HG02571 (cell line): ENCODE data around the gene NCKAP5.

ENCODE experiments used
- ATAC-seq: cut with Tn5 transposase; IDR thresholded peaks from one replicate; pipeline ENCODE4 v1.9.1; 2021; ENCODE audit warnings: mild to moderate bottlenecking, moderate library complexity; ENCODE audit not compliant: unreplicated experiment

NCKAP5 gene

DNA sequence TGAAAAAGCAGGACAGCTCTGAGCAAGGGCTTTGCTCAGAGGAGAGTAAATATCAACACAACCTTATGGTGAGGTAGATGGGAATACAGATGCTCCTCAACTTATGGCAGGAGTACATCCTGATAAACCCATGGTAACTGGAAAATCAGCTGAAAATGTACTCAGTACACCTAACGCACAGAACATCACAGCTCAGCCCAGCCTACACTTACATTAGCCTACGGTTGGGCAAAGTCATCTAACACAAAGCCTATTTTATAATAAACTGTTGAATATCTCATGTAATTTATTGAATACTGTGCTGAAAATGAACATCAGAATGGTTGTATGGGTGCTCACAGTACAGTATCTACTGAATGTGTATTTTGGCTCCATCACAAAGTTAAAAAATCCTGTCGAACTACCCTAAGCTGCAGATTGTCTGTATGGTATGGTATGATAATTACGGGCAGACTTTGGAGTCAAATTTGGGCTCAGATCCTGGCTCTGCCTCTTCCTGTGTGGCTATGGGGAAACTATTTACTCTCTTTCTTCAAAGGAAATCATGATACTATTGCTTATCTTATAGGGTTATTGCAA is 778.0 kb downstream of the NCKAP5 start:
- ATAC-seq = no peak

DNA sequence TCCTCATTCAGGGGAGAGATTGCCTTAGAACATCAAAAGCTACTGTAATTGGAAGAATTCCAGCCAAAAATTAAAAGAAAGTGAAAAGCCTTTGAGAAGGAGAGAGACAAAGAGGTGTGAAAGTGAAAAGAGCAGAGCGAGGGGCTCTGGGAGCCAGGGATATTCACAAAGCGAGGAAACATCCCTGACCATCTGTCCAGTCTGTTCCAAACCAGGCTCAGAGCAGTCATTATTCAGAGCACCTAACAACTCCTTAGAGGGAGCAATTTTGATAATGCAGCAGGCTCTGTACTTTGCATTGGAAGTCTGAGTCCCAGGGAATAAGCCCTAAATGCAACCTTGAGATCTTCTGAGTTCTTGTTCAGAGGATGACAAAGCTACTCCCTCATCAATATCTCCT is 779.2 kb downstream of the NCKAP5 start:
- no peak for ATAC-seq

DNA sequence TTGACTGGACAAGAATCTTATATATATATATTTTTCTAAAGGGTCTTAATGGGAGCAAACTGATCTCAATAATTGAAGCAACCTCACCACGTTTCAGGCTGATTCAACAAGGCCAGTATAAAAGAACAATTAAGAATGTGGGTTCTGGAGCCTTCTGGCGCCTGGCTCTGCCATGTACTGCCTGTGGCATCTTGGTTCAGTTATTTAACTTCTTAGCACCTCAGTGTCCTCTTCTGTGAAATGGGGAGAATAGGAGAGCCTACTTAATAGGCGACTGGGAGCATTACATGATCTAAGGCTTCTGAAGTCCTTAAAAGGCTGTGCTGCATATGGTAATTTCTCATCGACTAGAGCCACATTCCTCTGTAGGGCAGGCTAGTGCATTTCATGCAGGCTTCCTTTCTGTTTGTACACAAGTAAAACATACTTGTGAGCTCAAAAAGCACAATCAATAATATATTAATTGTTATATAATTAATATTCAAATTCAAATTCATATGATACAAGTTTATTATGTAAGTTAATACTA is 779.9 kb downstream of the NCKAP5 start:
- ATAC-seq = no peak

DNA sequence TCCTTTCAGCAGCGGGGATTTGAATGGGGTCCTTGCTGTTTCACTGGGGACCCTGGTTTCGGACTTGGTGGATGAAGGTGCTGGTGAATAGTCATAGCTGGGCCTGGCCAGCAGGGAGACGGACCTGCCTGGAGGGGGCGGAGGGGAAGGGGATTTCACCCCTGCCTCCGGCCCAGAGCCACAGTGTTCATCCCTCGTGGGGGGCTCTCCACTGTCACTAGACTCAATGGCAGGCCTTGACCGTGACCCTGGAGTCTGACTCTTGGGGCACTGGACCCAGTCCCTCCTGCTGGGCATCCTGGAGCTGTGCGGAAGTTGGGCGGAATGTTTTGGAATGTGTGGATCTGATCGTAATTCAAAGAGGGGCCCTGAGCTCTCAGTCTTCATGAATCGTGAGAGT is 784.4 kb downstream of the NCKAP5 start:
- no peak for ATAC-seq

DNA sequence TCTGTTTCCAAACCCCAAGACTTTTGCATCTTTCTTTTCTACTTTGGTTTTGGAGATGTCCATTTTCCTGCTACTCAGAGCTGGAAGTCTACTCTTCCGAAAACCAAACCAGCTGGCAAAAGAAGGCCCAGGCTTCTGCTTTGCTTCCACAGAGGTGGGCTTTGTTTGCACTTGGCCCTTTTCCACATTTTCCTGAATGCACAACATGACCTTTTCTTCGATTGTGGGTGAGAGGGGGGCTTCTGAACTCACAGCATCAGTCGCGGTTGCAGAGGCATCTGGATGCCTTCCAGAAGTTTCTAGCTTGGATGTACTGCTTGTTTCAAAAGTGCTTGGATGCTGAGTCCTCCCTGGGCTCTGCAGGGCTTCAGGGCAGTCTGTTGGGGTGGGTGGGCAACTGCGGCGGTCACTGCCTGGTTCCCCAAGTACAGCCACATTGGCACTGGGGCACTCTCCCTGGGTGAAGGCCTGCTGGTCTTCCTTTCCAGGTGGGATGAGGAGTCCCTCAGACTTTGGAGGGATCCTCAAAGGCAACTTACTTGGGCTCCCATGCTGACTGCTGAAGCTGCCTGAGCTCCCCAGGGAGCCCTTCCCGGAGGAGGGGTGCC is 786.0 kb downstream of the NCKAP5 start:
- no peak for ATAC-seq

DNA sequence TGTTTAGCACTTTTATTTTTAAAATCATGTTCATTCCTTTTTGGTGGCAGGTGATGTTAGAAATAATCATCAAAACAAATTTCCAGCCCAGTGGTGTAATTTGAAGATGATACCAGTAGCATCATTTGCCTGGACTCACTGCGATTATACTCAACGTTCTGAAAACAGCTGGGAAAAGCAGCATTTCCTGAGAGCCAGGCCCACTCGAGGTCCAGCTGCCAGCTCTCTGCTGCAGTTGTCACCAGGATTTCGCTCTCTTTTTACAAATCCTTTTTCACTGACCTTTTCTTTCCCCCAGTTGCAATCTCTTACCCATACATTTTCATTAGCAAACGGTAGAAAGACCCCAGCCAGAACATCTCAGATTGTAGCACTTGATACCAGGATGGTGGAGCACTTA is 787.6 kb downstream of the NCKAP5 start:
- ATAC-seq = no peak

DNA sequence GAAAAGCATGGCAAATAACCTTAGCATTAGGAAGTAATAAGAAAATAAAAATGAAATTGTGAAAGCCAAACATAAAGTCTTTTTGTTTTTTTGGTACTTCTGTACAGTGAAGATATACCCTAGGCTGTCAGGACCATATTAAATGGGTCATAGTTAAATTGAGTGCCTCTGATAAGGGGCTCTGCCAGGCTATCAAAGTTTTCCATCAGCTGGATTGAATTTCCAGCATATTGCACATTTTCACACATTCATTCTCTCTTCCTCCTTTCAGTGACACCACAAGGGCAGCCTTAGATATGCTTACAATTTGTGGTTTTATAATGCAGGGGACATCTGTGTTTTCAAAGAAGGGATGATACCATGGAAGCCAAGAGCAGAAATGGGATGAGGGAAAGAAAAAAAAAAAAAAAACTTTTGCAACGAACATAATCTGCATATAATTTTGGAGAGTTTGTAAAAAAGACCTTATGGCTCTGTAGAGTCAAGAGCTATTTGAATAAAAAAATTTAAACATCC is 789.0 kb downstream of the NCKAP5 start:
- no peak for ATAC-seq

DNA sequence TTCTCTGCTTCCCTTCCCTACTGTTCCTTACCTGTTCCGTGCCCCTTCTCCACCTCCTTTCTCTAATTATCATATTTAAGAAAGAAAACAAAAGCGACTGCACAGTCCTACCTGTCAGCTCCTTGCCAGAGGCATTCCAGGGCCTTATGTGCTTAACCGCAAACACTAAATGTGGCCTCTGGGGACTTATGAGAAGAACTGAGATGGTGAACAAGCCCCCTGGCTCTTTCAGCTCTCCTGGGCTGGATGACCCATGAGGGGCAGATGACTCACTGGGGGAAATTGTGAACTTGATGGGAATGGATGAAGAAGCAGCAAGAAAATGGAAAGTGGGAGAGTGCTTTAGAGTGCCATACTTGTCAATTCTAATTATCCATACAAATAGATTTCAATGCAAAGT is 792.0 kb downstream of the NCKAP5 start:
- no peak for ATAC-seq

DNA sequence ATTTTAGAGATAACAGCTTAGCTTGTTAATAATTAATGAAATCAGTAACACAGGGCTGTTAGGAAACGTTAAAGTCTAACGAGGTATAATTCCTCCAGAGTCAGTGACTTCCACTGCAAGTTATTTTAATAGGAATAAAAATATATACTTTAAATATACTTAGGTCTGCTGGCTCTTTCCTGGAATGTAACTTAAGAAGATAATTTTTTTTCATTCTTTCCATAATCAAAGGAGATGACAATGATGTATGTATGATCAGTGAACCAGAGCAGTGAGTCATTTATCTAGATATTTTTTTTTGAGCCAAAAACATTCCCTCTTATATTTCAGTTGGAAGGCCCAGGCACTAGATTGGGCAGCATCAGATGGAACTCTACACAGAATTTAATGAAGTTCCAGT is 794.1 kb downstream of the NCKAP5 start:
- ATAC-seq = no peak

DNA sequence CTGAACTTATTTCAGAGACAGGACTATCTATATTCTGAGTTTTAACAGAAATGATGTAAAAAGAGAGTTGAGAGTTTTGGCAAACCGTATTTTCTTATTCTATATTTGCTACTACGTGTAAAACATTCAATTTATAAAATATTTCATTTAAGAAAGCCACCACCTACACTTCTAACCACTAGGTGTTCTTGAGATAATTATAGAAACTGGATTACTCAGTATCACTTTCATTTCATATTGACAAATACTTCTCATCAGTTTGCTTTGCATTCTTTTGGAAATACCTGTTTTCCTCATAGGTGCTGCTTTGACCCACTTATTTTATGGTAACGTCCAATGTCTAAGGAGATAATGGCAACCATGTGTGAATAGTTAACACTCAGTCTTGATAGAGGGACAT is 794.9 kb downstream of the NCKAP5 start:
- ATAC-seq = no peak

DNA sequence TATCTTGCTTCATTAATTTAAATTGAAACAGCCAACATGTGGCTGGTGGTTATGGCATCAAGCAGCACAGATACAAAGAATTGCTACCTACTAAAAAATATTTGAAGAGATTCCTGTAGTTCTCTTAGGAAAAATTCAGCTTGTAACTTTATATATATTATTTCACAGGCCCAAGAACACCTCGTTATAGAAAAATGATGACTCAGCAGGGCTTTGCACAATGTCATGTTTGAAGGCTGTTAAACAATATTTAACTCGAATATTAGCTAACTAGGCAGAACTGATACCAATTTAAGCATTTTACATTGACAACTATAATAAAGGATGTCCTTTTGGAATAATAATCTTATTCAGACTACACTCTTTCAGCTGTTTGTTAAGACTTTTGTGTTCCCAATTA is 795.9 kb downstream of the NCKAP5 start:
- no peak for ATAC-seq

DNA sequence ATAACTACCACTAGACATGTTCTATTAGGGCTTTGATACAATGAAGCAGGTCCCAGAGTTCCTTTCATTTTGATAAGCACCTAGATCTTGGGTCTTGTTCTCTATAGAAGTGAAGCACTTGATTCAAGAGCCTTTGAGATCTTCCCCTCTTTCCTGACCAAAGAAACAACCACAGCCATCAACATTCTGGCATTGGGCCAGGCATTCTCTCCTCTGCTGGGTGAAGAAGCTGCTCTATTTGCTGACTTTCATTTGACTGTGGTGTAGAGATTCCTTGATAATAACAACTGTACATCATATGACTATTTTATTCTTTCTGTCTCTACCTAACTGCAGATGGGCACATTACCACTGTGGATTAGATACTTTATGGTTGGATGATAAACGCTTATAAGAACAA is 801.7 kb downstream of the NCKAP5 start:
- no peak for ATAC-seq

DNA sequence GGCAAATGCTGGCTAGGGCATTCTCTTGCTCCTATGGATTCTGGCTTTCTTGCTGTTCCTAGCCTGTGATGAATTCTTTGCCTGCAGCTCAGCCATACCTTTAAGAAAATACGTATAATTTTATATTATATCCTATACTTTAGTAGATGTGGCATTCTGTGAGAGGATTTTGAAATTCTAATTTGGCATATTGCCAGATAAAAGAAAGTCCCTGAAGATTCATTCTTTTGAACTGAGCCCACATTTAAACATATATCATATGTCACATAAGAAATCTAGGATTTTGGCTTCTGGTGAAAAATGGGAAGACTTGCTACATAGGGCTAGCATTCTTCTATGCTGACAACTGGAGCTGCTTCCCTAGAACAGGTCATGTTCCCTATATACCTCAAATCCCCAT is 806.8 kb downstream of the NCKAP5 start:
- no peak for ATAC-seq

DNA sequence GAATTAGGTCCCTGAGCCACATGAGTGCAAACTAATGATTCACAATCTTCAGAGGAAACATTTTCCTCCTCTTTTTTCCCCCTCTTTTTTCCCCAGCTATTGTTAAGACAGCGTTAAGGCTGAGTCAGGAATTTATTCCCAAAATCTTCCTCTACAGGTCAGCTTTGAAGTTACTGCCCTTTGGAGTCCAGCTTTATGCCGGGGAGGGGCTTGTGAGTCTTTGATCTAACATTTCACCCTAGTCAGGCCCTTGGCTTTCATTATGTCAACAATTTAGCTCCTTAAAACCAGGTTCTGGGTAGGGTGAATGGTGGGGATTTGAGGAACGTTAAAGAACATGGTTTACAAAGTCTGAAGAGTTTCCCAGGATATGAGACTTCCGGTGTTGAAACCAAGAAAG is 807.3 kb downstream of the NCKAP5 start:
- ATAC-seq = no peak

DNA sequence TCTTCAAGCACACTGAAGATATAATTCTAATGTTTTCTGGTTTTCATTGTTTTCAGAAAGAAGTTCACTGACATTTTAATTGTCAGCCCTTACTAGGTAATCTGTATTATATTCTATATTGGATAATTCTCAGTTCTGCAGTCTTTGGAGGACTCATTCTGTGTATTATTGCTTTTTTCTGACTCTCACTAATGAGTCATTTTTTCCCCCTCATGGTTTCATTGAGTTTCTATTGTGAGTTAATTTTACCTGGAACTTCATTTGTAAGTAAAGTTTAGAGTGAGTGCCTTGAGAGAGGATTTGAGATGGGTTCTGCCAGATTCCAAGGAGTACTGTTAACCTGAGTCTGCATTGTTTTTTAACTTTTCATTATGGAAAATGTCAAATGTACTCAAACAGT is 807.9 kb downstream of the NCKAP5 start:
- ATAC-seq = no peak

DNA sequence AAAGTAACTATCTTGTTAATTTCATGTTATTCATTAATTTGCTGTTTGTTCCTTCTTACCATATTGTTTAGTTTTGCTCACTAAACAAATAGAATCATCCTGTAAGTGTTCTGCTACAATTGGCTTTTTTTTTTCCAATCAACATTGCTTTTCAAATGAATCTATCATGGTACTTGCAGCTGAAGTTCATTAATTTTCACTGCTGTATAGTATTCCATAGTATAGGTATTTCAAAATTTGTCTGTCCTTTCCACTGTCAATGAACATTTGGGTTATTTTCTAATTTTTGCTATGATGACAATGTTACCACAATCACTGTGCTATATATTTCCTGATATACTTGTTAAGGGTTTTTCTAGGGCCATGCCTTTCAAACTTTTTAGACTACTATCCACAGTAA is 809.3 kb downstream of the NCKAP5 start:
- no peak for ATAC-seq

DNA sequence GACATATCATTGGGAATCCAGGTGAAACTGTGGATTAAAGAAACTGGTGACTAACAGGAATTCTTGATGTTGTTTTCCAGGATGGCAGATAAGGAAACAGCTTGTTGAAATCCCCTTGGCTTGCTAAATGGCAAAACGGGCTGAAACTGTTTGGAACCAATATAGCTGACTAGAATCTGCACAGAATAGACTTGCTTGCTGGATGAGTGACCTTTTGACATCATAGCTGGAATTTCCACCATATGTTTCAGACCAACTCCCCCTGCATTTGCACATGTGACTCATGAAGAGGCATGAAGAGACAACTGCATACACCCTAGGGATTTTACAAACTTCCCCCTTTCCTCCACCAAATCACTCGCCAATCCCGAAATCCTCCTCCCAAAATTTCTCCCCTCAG is 810.6 kb downstream of the NCKAP5 start:
- peak; percentile 46 for ATAC-seq

DNA sequence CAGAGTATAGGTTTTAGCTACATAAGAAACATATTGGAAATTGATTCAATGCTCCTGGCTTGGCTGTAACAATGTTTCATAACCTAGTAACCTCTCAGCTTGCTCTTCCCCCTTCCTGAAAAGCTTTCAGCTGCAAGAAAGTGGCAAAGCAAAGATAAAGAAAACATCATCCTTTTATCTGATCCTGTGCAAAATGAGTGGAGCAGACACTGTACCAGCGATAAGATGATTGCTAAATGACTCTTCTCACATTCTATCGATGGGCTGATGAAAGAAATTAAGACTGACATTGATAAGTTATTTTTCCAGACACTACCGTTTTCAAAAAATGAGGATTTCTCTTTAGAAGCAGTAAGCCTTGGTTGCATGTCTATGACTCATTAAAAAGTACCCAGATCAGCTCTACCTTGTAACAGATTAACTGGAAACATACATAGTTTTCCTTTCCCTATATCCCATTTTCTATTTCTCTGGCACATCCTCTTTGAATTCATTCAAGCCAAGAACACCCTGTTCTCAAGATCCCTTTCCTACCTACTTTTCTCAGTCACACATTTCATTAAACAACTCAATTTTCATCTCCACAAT is 811.2 kb downstream of the NCKAP5 start:
- no peak for ATAC-seq

DNA sequence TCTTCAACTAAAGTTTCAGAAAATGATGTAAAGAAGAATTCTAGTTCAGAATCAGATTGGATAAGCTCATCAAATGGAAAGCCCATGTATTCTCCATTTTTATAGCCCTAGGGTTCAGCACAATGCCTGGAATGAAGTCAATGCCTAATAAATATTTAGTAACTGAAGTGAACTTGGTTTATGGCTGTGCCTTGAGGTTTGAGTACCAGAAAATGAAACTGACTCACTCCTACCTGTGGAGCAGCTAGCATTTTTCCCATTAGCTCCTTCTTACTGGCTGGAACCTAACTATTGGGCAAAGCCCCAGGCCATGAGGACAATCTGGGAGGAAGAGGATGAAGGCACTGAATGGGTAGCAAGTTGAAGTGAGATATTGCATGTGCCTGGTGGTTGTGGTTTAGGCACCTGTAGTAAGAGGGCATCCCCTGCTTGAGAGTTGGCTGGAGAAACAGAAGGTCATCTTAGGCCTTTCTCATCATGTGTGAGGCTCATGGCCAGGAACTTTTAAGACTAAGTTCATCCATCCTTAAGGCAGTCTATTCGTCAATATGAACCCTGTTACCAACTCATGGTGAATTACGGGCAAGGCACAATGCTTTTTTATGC is 813.3 kb downstream of the NCKAP5 start:
- no peak for ATAC-seq

DNA sequence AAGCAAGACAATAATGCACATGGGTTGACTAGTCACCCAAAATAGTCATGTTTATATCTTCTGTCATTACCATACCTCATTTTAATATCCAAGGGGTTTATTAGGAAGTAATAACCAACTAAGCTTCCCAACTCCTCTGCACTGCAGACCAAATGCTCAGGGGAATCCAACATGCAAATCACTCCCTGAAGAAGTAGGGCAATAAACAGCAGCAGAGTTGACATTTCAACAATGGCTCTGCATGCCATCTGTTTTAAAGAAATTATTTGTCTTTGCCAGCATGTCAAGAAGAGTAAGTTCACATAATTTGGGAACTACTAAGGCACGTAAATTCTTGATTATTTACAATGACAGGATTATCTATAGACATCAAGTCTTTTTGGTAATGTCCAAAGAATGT is 813.9 kb downstream of the NCKAP5 start:
- ATAC-seq = no peak

DNA sequence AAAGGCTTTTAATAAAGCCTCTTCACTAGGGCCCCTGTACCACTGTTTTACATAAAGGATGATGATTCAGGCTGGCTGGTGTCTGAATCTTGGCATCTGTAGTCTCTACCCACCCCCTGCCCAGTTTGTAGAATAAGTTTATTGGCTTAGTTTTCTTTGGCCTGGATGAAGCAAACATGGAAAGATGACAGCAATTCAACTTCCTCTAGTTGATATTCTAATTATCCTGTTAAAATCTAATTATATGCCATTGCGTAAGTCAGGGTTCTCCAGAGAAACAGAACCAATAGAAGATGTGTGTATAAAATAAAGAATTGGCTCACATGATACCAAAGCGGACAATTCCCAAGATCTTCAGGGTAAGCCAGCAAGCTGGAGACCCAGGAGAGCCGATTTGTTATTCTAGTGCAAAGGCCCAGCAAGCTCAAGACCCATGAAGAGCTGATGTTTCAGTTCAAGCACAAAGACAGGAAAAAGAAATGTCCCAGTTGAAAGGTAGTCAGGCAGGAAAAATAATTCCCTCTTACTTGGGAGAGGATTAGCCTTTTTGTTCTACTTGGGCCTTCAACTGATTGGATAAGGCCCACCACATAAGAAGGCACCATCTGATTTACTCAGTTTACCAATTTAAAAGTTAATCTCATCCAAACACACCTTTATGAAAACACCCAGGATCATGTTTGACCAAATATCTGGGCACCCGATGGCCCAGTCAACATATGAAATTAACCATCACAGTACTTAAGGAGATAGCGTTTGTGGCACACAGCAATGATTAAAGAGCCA is 815.6 kb downstream of the NCKAP5 start:
- no peak for ATAC-seq
